NCI-H82 treated with DMSO at 0.1 percent for 48 hours (cell line): ENCODE results near the gene CDH22.
A peak's percentile ranks its signal among the peaks of the same experiment; 100 is the strongest.

Experiments
- DNase-seq: peaks from one replicate; lab custom pipeline; 2025; ENCODE audit not compliant: unreplicated experiment; lab: John Stamatoyannopoulos, UW

Gene CDH22

DNA sequence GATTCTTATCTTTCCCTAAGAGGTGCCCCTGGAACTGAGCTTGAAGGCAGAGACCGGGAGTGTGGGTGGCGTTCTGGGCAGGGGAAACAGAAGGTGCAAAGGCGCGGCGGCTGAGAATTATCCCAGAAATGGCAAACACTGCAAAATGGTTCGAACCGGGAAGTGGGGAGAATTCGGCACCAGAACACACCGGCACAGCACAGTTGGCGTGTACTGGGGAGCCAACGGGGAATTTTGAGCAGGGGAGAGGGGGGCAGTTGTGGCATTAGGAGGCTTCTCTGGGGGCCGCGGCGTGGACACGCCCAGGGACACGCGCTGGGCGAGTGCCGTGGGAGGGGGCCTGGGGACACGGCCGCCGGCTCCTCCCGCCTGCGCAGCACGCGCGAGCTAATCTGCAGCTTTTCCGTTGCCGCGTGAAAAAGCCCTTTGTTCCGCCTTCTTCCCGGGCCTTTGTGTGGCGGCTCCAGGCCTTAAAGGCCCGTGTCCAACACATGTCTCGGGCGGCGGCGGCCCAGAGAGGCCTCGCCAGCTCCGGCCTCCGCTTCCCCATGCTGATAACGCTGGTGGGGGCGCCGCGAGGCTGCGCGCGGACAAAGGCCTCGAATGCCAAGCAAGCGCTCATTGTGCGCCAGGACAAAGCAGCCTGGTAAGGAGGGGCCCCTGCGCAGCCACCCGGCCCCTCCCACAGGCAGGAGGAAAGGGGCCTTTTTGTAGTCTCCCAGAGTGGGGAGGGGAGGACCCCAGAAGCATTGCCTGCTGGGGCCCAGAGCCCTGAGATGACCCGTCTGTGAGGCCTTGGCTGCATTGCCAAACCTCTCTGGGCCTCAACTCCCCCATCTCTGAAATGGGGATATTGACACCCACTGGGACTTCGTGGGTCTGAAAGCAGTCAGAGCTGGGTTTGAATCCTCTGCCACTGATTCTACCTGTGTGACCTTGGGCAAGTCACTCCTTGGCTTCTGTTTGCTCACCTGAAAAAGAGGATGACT, 107.4 kb downstream of the CDH22 start:
- no peak for DNase-seq

DNA sequence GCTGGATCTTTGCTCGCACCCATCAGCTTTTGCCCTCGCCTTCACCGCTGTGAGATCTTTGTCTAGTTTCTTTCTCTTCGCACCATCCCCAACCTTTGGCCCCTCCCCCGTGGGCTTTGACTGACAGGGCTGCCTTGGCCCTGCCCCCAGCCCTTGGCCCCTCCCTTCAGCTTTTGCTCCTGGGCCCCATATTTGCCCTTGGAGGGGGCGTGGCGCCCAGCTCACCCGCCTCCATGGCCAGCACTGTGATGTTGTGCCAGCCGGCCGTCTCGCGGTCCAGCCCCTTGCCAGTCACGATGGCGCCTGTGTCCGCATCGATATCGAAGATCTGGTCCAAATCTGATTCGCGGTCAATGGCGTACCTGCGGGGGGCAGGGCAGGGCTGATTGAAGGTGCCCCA, 109.1 kb downstream of the CDH22 start:
- no peak for DNase-seq

DNA sequence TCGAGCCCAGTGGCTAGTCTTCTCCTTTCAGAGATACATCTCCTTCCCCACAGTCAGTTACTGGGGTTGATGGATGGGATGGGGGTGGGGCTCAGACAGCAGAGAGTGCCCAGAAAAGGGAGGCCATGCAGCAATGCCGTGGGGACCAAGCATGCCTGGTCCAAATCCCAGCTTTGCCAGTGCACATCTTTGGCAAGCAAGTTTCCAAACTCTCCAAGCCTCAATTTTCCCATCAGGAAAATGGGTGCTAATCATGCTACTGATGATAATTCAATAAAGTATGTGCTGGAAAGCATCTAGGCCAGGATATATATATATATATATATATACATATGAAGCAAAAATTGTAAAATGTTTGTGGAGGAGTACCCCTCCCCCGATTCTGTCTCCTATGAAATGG, 111.3 kb downstream of the CDH22 start:
- DNase-seq = no peak

DNA sequence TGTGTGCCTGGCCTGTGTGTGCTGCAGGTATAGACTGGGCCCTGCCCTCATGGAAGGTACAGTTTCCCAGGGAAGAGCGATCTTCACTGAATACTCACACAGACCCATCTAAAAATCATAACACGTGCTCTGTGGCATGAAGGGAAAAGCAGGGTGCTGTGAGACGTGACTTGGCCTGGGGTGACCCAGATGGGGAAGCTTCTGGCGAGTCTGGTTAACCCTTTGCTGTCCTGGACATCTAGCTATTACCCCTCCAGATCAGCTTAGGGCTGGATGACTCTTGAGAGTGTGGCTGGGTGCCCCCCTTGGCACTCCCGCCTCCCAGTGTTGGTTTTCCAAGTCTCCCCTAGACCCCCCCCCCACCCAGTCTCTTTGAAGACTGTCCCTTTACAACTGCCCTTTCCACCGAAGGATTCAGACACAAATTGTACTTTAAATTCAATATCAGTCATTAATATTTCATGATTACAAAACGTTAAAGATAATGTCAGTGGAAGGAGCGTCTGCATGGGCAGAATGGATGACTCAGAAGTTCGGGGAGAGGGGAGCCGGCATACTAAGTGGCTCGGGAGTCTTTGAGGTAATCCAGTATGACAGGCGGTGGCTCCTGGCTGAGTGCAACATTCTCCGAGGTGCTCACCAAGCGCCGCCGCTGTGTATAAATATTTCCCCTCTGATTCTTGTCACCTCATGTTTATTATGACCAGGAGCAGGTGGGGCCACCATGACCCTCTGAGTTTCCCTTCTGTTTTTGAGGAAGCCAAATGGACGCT, 112.8 kb downstream of the CDH22 start:
- DNase-seq = no peak

DNA sequence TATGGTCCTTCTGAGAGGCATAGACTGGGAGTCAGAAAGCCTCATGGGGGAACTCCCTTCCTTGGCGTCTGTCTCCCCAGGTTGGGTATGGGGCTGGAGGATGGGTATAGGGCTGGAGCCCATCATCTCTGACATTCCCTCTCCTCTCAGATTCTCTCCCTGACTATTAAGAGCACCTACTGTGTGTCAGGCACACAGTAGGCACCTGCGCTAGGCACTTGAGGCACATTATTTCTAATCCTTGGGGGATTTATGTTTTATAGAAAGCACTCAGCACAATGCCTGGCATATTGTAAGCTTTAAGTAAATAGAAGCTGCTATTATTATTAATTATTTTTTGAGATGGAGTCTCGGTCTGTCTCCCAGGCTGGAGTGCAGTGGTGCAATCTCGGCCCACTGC, 113.9 kb downstream of the CDH22 start:
- DNase-seq = no peak

DNA sequence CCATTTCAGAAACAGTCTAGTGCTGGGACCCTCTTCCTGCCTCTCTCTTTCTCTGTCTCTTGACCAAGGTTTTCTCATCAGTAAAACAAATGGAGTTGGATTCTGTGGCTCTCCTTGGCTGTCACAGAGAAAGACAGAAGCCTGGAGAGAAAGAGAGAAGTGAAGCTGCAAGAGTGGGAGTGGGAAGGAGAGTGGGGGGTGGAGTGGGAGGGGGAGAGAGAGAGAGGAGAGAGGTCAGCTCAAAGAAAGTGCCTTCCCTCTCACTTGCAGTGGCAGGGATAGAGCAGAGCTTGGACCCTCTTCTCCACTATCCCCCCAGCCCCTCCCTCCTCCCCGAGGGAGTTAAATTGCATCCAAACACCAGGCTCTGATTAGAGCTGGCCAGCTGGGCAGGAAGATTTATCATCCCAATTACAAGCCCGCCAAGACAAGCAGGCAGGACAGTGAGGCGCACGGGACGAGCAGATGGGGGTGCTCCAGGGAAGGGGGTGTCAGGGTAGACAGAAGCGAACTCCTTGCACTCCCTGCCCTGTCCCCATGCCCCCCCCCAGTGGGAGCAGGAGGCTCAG, 115.8 kb downstream of the CDH22 start:
- DNase-seq = peak; percentile 62

DNA sequence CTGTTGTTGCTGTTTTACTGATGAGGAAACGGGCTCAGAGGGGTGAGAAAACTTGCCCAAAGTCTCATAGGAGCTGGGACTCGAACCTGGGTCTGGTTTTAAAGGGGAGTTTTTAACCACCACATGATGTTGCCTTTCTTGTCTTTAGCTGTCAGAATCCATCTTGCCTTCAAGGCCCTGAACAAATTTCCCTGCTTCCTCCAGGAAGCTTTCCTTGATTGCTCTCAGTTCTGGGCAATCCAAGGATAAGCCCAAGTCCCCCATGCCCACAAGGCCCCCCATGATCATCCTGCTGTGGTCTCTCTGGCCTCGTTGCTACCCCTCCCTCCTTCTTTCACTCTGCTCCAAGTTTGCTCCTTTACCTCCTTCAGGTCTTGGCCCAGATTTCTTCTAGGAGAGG, 116.7 kb downstream of the CDH22 start:
- DNase-seq = no peak

DNA sequence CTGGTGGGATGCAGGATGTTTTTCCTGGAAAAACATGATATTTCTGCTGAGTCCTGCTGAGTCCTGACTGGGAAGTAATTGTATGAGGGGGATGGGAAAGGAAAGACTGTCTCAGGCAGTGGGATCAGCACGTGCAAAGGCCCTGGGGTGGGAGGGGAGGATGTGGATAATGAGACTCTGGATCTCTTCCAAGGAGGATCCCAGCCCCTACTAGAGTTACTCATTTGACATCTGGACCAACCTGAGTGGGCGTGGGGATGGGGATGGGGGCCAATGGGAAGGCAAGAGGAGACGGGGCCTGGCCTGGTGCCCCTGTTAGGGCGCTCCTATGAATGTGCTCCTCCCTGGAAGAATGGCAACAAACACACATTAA, 117.1 kb downstream of the CDH22 start:
- no peak for DNase-seq

DNA sequence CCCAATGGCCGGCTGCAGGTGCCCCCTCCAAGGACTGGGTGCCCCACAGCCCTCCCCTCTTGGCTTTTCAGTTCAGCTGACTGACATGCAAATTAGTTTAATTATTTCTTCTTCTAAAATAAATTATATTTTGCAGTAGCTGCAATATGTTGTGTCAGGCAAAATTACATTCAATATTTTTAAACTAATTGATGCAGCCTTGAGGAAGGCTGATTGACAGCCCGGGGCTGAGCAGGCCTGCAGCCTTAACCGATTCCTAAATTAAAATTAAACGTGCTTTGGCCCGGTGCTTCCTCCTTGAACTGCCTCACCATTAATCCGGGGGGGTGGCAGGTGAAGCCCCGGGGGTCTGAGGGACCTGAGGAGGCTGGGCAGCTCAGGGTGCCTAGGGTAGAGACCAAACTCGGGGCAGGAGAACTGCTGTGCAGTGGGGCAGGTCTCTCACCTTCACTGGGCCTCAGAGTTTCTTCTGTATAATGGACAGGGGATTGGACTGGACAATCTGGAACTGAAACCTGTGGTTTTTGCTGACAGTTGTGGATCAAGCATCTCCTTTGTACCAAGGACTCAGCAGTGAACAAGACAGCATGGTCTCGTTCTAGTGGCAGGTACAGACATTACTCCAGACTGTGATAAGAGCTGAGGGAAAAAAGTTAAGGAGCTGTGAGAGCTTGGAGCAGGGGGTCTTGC, 117.7 kb downstream of the CDH22 start:
- no peak for DNase-seq

DNA sequence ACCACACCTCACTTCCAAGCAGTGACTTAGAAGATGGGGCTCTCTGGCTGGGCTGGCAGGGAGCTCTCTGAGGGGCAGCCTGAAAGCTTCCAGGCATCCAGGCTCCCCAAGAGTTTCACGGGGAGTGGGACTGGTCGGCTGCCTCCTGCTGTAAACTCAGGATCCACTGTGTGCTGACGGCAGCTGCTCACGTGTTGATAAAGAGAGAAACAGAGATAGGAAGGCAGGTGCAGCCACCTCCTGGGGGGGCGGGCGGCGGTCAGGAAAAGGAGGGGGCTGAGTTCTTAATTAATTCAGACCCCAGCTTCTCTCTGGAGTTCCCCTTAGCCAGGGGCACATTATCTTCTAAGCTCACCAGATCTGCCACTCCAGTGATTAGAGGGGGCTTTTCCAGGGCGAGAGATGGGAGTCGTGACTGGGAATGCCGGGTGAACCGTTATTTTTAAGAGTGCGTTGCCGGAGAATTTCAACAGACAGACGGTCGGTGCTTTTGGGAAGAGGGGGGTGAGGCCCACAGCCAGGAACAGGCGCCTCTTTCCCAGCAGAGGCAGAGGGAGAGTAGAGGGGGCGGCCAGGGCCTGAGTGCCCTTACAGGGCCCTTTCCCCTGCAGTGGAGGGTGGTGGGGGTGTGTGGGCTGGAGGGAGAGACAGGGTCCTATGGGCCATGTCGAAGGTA, 119.3 kb downstream of the CDH22 start:
- DNase-seq = peak; percentile 28

DNA sequence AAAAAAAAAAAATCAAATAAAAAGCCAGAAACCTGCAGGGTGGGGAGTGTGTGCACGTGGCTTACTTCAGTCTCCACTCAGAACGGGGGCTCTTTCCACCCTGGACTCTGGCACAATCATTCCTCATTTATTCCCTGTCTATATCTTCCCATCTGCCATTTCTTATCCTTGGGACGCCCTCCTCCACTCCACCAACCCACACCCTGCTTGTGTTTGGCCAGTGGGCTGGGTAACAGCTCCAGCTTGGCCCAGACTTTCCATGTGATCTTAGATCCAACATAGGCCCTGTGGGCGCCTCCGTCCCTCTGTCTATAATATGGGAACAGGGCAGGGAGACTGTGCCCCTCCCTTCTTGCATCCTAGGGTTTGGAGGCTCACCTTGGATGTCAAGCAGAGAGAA, 122.1 kb downstream of the CDH22 start:
- DNase-seq = no peak

DNA sequence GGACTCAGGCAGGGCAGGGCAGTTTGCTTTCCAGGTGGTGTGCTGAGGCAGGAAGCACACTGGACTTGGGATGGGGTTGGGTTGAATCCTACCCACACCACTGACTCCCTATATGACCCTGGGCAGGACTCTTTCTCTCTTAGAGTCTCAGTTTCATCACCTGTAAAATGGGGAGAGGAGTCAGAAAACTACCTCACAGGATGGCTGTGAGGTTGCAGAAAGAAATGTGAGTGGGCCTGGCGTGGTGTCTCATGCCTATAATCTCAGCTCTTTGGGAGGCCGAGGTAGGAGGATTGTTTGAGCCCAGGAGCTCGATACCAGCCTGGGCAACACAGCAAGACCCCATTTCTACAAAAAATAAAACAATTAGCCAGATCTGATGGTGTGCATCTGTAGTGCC, 122.9 kb downstream of the CDH22 start:
- no peak for DNase-seq

DNA sequence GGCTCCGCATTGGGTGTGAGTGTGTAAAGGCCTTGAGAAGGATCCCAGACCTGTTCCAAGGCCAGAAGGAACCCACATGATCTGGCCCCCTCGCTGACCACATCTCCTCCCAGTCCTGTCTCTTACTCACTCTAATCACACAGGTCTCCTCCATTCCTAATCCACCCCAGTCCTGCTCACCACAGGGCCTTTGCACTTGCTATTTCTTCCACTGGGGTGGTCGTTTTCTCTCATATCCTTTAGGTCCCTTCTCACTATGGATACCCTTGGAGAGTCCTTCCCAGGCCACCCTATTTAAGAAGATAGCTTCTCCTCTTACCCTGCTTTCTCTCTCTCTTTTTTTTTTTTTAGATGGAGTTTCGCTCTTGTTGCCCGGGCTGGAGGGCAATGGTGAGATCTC, 124.5 kb downstream of the CDH22 start:
- no peak for DNase-seq

DNA sequence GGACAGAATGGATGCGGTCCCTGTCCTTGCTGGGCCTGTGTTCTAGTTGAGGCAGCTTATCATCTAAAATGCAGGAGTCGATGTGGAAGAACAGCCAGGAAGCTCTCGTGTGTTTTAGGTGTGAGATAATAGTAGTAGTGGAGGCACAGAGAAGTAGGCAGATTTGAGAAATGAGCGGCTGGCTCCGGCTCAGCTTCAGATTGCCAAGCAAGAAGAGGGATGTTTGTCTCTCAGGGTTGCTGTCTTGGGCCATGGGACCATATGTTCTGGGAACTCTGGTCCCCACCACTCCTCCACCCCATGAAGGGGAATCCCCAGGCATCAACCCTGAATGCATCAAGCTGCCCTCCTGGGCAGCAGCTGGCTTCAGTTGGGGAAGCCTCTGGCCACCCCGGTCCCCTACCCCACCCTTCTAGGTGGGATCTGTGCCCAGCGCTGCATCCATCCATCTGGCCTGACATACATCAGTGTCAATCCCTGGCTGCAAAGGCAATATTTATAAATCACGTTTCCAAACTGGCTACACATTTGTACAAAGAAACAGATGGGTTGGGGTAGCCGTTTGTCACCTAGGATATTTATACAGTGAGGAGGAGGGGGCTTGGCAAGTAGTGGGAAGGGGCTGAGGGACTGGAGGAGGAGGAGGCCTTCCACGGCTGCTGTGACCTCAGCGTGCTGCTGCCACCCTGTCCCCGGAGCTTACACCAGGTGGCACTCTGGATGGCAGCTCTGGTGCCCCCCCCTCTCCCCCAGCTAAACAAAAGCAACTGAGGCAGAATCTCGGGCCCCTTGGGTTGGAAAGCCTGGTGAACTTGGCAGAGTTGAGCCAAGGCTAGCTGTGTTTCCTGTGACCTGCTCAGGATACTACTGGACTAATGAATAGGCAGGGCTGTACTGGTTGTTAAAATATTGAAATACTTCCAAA, 125.8 kb downstream of the CDH22 start:
- no peak for DNase-seq

DNA sequence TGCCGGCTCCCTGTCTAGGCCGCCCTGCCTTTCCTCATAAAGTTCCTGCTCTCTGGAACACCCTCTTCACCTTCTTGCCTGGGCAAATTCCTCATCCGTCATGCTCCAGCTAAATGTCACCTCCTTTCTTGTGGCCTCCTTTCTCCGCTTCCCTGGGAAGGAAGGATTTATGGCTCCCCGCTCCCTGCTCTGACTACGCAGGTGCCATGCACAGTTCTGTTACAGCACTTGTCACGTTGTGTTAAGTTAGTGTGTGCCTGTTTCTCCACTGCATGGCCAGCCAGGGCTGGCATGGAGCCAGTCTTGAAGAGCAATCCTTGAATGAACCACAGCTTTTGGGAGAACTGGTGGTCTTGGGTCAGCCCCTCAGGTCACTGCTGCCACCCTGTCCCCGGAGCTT, 128.4 kb downstream of the CDH22 start:
- no peak for DNase-seq

DNA sequence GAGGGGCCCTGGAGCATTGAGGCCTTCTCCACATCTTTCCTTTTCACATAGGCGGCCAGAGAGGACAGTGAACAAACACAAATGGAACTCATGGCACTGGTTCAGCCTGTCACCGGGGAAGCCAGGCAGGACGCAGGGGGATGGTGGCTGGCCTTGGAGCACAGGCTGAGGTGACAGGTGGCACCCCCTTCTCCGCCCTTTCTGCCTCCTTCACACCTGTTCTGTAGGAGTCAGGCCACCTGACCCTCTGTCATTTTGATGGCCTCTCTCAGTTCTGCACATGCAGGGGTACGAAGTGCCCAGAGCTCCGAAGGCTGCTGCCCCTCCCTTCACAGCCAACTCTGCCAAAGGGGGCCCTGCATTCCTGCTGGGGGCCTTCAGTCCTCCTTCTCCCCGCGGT, 129.4 kb downstream of the CDH22 start:
- DNase-seq = no peak

DNA sequence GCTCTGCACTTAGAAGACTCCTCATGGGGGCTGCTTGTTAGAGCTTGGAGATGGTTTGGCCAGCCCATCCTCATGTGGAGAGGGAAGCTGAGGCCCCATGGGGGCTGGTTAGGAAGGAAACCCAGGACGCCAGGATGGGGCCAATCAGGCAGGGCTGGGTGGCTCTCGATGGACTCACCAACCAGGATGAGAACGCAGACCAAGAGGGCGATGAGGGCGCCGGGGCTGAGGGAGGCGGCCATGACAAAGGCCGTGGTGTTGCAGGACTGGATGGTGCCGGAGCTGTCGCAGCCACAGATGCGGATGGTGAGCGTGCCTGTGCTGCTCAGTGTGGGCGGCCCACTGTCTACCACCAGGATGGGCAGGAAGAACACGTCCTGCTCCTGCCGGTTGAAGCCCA, 130.5 kb downstream of the CDH22 start:
- DNase-seq = no peak

DNA sequence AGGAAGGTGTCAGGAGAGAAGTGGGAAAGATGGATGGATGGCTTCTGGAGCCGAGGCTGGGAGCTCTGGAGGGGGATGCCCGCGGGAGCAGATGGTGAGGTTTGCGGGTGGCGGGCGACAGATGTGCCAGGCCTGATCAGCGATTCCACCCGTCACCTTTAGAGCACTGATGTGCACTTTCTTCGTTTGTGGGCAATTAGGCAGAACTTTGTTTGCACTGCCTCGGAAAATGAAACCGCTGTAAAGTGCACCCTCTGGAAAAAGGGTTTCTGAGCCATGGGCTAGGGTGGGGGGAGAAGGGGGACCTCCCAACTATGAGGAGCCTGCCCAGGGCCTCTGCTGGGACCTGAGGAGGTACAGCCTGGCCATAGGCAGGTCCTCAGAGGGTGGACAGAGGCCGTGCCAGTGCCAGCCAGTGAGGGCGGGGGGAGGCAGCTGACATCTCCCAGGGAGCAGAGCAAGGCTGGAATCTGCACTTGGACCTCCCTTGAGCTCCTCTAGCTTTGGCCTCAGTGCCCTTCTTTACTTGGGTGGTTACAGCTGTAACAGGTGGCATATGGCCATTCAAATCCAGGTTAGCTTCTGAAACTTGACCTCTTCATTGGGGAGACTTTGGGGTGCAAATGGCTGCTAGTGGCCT, 131.4 kb downstream of the CDH22 start:
- no peak for DNase-seq

DNA sequence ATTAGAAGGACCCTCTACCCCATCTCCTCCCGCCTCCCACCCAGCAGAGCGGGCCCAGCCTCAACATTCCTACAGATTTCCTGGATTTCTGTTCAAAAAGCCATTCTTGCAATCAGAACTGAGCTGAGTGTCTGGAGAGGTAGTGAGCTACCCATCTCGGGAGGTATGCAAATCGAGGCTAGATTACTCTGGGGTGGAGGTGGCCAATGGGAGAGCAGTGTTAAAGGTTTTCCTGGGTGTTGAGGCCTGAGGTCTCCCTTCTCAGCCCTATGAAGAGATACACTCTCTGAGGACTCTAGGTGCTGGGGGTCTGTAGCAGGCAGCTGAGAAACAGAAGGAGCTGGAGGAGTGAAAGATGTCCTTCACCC, 133.2 kb downstream of the CDH22 start:
- no peak for DNase-seq
